WTC11 (cell line): ENCODE measurements around the gene GLCCI1. TPM values are rescaled to one million over a fixed set of nuclear protein-coding genes. Genes with fewer than 3 reads are reported as not detected.

ENCODE experiments used
- ATAC-seq: fragments of 200-7000 bp; cut with Tn5 transposase; 2 replicates; pipeline ENCODE4 v1.10.0; 2021; ENCODE audit warnings: mild to moderate bottlenecking, moderate library complexity
- CTCF ChIA-PET: fragments of 300-600 bp; sonication (Branson Sonifier 250); formaldehyde crosslinking; loops from one replicate; lab custom pipeline; 2021; ENCODE audit warnings: antibody characterized with exemption; lab: Charles Lee
- POLR2A ChIA-PET: fragments of 350-600 bp; sonication (Branson Sonifier 250); formaldehyde crosslinking; loops from one replicate; lab custom pipeline; 2021; ENCODE audit warnings: antibody characterized with exemption; lab: Charles Lee
- DNase-seq: peaks from one replicate; pipeline ENCODE4 v3.0.0; 2021; ENCODE audit warnings: low spot score
- H3K27ac Mint-ChIP-seq: 2 replicates; pipeline ENCODE4 v1.8.0; 2021; ENCODE audit warnings: mixed read lengths
- H3K27me3 Mint-ChIP-seq: 2 replicates; pipeline ENCODE4 v1.8.0; 2021; ENCODE audit warnings: low read depth, mild to moderate bottlenecking, moderate library complexity, mixed read lengths
- H3K36me3 Mint-ChIP-seq: 2 replicates; pipeline ENCODE4 v1.8.0; 2021; ENCODE audit warnings: mixed read lengths
- H3K4me1 Mint-ChIP-seq: 2 replicates; pipeline ENCODE4 v1.8.0; 2022; ENCODE audit warnings: mixed read lengths
- H3K4me3 Mint-ChIP-seq: 2 replicates; pipeline ENCODE4 v1.8.0; 2021; ENCODE audit warnings: mild to moderate bottlenecking, moderate library complexity, mixed read lengths
- H3K9me3 Mint-ChIP-seq: 2 replicates; pipeline ENCODE4 v1.8.0; 2021; ENCODE audit warnings: mixed read lengths
- ATF2 ChIP-seq: sonication (generic); formaldehyde crosslinking; IDR thresholded peaks from 2 replicates; pipeline ENCODE4 v1.8.1; 2022; ENCODE audit warnings: low read depth, missing genetic modification reagents, borderline replicate concordance
- CBFB ChIP-seq: sonication (generic); formaldehyde crosslinking; IDR thresholded peaks from 2 replicates; pipeline ENCODE4 v1.8.1; 2022; ENCODE audit warnings: mild to moderate bottlenecking, low read depth, missing genetic modification reagents
- ERG ChIP-seq: fragments of 250-450 bp; sonication (Bioruptor Pico); IDR thresholded peaks from 2 replicates; pipeline ENCODE4 v1.8.0; 2021; ENCODE audit warnings: mild to moderate bottlenecking
- ETV6 ChIP-seq: sonication (generic); formaldehyde crosslinking; IDR thresholded peaks from 2 replicates; pipeline ENCODE4 v1.8.1; 2022; ENCODE audit warnings: mild to moderate bottlenecking, missing genetic modification reagents
- FOXP1 ChIP-seq: sonication (generic); formaldehyde crosslinking; IDR thresholded peaks from 2 replicates; pipeline ENCODE4 v1.8.0; 2022; ENCODE audit warnings: missing genetic modification reagents, mild to moderate bottlenecking, moderate library complexity, borderline replicate concordance
- FOXP4 ChIP-seq: sonication (generic); formaldehyde crosslinking; IDR thresholded peaks from 2 replicates; pipeline ENCODE4 v1.8.0; 2022; ENCODE audit warnings: mild to moderate bottlenecking, missing genetic modification reagents
- HMGXB4 ChIP-seq: sonication (generic); formaldehyde crosslinking; IDR thresholded peaks from 2 replicates; pipeline ENCODE4 v1.8.1; 2023; ENCODE audit warnings: mild to moderate bottlenecking, moderate library complexity, missing genetic modification reagents
- NR1H2 ChIP-seq: sonication (generic); formaldehyde crosslinking; IDR thresholded peaks from 2 replicates; pipeline ENCODE4 v1.9.0; 2021; ENCODE audit warnings: mild to moderate bottlenecking, moderate library complexity, missing genetic modification reagents
- OVOL2 ChIP-seq: fragments of 250-450 bp; sonication (Bioruptor Pico); IDR thresholded peaks from 2 replicates; pipeline ENCODE4 v1.9.0; 2021; ENCODE audit warnings: mild to moderate bottlenecking, borderline replicate concordance
- SMAD4 ChIP-seq: sonication (generic); formaldehyde crosslinking; IDR thresholded peaks from 2 replicates; pipeline ENCODE4 v1.8.0; 2022; ENCODE audit warnings: mild to moderate bottlenecking, missing genetic modification reagents
- TEAD1 ChIP-seq: sonication (generic); formaldehyde crosslinking; IDR thresholded peaks from 2 replicates; pipeline ENCODE4 v1.8.0; 2022; ENCODE audit warnings: mild to moderate bottlenecking, missing genetic modification reagents
- USF2 ChIP-seq: sonication (generic); formaldehyde crosslinking; IDR thresholded peaks from 2 replicates; pipeline ENCODE4 v1.8.1; 2023; ENCODE audit warnings: mild to moderate bottlenecking, missing genetic modification reagents, moderate library complexity
- ZBTB43 ChIP-seq: sonication (generic); formaldehyde crosslinking; IDR thresholded peaks from 2 replicates; pipeline ENCODE4 v1.8.1; 2023; ENCODE audit warnings: mild to moderate bottlenecking, missing genetic modification reagents
- ZNF219 ChIP-seq: sonication (generic); formaldehyde crosslinking; IDR thresholded peaks from 2 replicates; pipeline ENCODE4 v1.8.0; 2023; ENCODE audit warnings: missing genetic modification reagents, mild to moderate bottlenecking, borderline replicate concordance
- ZNF532 ChIP-seq: fragments of 250-450 bp; sonication (Bioruptor Pico); IDR thresholded peaks from 2 replicates; pipeline ENCODE4 v1.9.0; 2021; ENCODE audit warnings: mild to moderate bottlenecking, borderline replicate concordance
- total RNA-seq: library from RNA; stranded (reverse); gene quantifications from 3 replicates; pipeline ENCODE4 v1.2.3, GENCODE V29; 2021

GLCCI1 gene
- total RNA-seq, 1 experiment from 2014 or later: 23.8 TPM

GRCh38 chr7:7976677-7977076, 8.1 kb downstream of the GLCCI1 start (continued):
- TF ChIP-seq ERG (CRISPR knock-in tag): no peak
- no peak for TF ChIP-seq ZBTB43 (CRISPR knock-in tag)
- TF ChIP-seq HMGXB4: no peak

GRCh38 chr7:7977774-7978173, 9.2 kb downstream of the GLCCI1 start:
- ATAC-seq (no peak), DNase-seq (no peak)
- Mint-ChIP-seq H3K27ac (no peak overlapping the region), H3K36me3 (no peaks in the 10 kb centered on the region), H3K4me1 (peaks cover 22% of the 10 kb centered on the region), H3K27me3 (no peaks in the 10 kb centered on the region), H3K9me3 (no peaks in the 10 kb centered on the region), H3K4me3 (no peak overlapping the region)
- no peak for TF ChIP-seq TEAD1 (CRISPR knock-in tag)
- TF ChIP-seq FOXP4 (CRISPR knock-in tag): no peak
- TF ChIP-seq NR1H2 (CRISPR knock-in tag): no peak
- no peak for TF ChIP-seq USF2 (CRISPR knock-in tag)
- no peak for TF ChIP-seq SMAD4 (CRISPR knock-in tag)
- TF ChIP-seq FOXP1 (CRISPR knock-in tag): no peak
- TF ChIP-seq ETV6 (CRISPR knock-in tag): no peak
- no peak for TF ChIP-seq ATF2 (CRISPR knock-in tag)
- no peak for TF ChIP-seq OVOL2
- no peak for TF ChIP-seq CBFB (CRISPR knock-in tag)
- no peak for TF ChIP-seq ZNF219
- TF ChIP-seq ZNF532: no peak
- ChIA-PET POLR2A (no interaction called here), CTCF (no interaction called here)
